Osteoblast (primary cell): ENCODE data around the gene AGTPBP1. TPM values are rescaled to one million over a fixed set of nuclear protein-coding genes. Genes with fewer than 3 reads are reported as not detected.
"Not testable (repeated sequence)": the region's sequence is repeated elsewhere in the genome, so short reads cannot be mapped to it uniquely, and the experiment has no call there.

Source experiments
- DNase-seq: peaks from one replicate; pipeline ENCODE4 v3.0.0; 2011; ENCODE audit warnings: low spot score, mixed read lengths; ENCODE audit not compliant: insufficient read length; ENCODE audit errors: missing footprints
- H2AFZ ChIP-seq: 2 replicates; pipeline ENCODE4 v1.6.0; 2011; ENCODE audit warnings: mild to moderate bottlenecking, low read length
- H3K27ac ChIP-seq: 2 replicates; pipeline ENCODE4 v1.5.1; 2011; ENCODE audit warnings: mild to moderate bottlenecking, low read depth, low read length, moderate library complexity
- H3K27me3 ChIP-seq: 2 replicates; pipeline ENCODE4 v1.6.0; 2012; ENCODE audit warnings: mild to moderate bottlenecking, control low read depth, inconsistent platforms, low read length, moderate library complexity; ENCODE audit not compliant: insufficient read depth
- H3K36me3 ChIP-seq: 2 replicates; pipeline ENCODE4 v1.5.1; 2011; ENCODE audit warnings: mild to moderate bottlenecking, low read length, control low read depth, moderate library complexity; ENCODE audit not compliant: insufficient read depth
- H3K4me1 ChIP-seq: 2 replicates; pipeline ENCODE4 v1.5.1; 2011; ENCODE audit warnings: mild to moderate bottlenecking, low read length, control low read depth, moderate library complexity; ENCODE audit not compliant: insufficient read depth
- H3K4me2 ChIP-seq: 2 replicates; pipeline ENCODE4 v1.6.0; 2011; ENCODE audit warnings: mild to moderate bottlenecking, low read length; ENCODE audit not compliant: insufficient read depth
- H3K4me3 ChIP-seq: fragments of 200-600 bp; sonication (generic); 3 replicates; pipeline ENCODE4 v1.5.1; 2012; ENCODE audit warnings: mild to moderate bottlenecking, low read length, inconsistent platforms; ENCODE audit not compliant: insufficient read depth
- H3K79me2 ChIP-seq: 2 replicates; pipeline ENCODE4 v1.6.0; 2012; ENCODE audit warnings: mild to moderate bottlenecking, low read length, control low read depth, inconsistent platforms; ENCODE audit not compliant: insufficient read depth
- H3K9me3 ChIP-seq: 2 replicates; pipeline ENCODE4 v1.5.1; 2011; ENCODE audit warnings: low read depth, low read length, control low read depth
- H4K20me1 ChIP-seq: 2 replicates; pipeline ENCODE4 v1.6.0; 2012; ENCODE audit warnings: mild to moderate bottlenecking, low read length, control low read depth; ENCODE audit not compliant: insufficient read depth
- total RNA-seq: library from RNA; depleted of rRNA; stranded (reverse); fragments of >200 nt; gene quantifications from 2 replicates; pipeline ENCODE4 v1.2.3, GENCODE V29; 2012
- TF ChIP-seq, protein P1 (sequence below): IDR thresholded peaks from 2 replicates; pipeline ENCODE4 v1.5.1; 2011; ENCODE audit warnings: mild to moderate bottlenecking, low read depth, low read length, moderate library complexity; ENCODE audit errors: extremely low read depth

The AGTPBP1 gene
- total RNA-seq, 1 donor: 17.0 TPM

DNA sequence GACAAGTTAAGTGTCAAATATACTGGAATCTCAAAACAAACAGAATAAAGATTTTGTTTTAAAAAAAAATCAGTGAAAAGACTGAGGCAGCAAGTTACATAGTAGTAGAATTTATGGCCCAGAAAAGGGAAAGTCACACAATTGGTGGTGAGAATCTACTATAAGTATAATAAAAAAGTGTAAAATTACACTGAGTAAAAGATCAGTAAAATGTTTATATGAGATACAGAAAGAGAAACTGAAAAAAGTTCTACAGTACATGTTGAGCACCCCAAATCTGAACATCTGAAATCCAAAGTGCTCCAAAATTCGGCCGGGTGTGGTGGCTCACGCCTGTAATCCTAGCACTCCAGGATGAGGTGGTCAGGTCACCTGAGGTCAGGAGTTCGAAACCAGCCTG, 15.0 kb downstream of the AGTPBP1 start:
- H3K36me3 ChIP-seq: no peaks in the 10 kb centered on the region
- H3K9me3 ChIP-seq: no peaks in the 10 kb centered on the region
- H4K20me1 ChIP-seq: no peaks in the 10 kb centered on the region

GRCh38 chr9:85723215-85723614, 18.5 kb downstream of the AGTPBP1 start:
- no peaks in the 10 kb centered on the region for H4K20me1 ChIP-seq
- H3K4me3 ChIP-seq: no peak overlapping the region
- no peaks in the 10 kb centered on the region for H3K9me3 ChIP-seq
- no peak overlapping the region for H3K4me2 ChIP-seq
- H2AFZ ChIP-seq: no peak overlapping the region
- H3K27me3 ChIP-seq: no peaks in the 10 kb centered on the region
- TF ChIP-seq, protein P1, sequence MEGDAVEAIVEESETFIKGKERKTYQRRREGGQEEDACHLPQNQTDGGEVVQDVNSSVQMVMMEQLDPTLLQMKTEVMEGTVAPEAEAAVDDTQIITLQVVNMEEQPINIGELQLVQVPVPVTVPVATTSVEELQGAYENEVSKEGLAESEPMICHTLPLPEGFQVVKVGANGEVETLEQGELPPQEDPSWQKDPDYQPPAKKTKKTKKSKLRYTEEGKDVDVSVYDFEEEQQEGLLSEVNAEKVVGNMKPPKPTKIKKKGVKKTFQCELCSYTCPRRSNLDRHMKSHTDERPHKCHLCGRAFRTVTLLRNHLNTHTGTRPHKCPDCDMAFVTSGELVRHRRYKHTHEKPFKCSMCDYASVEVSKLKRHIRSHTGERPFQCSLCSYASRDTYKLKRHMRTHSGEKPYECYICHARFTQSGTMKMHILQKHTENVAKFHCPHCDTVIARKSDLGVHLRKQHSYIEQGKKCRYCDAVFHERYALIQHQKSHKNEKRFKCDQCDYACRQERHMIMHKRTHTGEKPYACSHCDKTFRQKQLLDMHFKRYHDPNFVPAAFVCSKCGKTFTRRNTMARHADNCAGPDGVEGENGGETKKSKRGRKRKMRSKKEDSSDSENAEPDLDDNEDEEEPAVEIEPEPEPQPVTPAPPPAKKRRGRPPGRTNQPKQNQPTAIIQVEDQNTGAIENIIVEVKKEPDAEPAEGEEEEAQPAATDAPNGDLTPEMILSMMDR: no peak
- H3K36me3 ChIP-seq: no peaks in the 10 kb centered on the region
- DNase-seq: no peak
- H3K4me1 ChIP-seq: no peaks in the 10 kb centered on the region
- no peaks in the 10 kb centered on the region for H3K79me2 ChIP-seq
- no peak overlapping the region for H3K27ac ChIP-seq

More for the DNA sequence above, 15.0 kb downstream of the AGTPBP1 start:
- no peak for DNase-seq
- Histone ChIP-seq H3K4me2 (no peak overlapping the region), H3K79me2 (no peaks in the 10 kb centered on the region), H2AFZ (no peak overlapping the region), H3K27me3 (no peaks in the 10 kb centered on the region), H3K4me3 (no peak overlapping the region), H3K27ac (no peak overlapping the region), H3K4me1 (no peaks in the 10 kb centered on the region)
- TF ChIP-seq, protein P1: no peak

- H3K27ac ChIP-seq, H3K79me2 ChIP-seq, H3K9me3 ChIP-seq, H2AFZ ChIP-seq, H3K27me3 ChIP-seq, DNase-seq, H3K36me3 ChIP-seq, H3K4me1 ChIP-seq, H3K4me2 ChIP-seq, H3K4me3 ChIP-seq, H4K20me1 ChIP-seq: not testable (repeated sequence)
Observed at GRCh38 chr9:85719411-85719810, 22.3 kb downstream of the AGTPBP1 start.

DNA sequence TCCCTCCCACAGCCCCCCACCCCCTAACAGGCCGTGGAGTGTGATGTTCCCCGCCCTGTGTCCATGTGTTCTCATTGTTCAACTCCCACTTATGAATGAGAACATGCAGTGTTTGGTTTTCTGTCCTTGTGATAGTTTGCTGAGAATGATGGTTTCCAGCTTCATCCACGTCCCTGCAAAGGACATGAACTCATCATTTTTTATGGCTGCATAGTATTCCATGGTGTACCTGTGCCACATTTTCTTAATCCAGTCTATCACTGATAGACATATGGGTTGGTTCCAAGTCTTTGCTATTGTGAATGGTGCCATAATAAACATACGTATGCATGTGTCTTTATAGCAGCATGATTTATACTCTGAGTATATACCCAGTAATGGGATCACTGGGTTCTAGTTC, 23.9 kb downstream of the AGTPBP1 start:
- not testable (repeated sequence) for H4K20me1 ChIP-seq, H3K36me3 ChIP-seq, H3K4me2 ChIP-seq, H3K79me2 ChIP-seq, DNase-seq, H3K4me1 ChIP-seq, H3K27ac ChIP-seq, H3K4me3 ChIP-seq, H3K9me3 ChIP-seq, H3K27me3 ChIP-seq, H2AFZ ChIP-seq

GRCh38 chr9:85717220-85717619, 24.5 kb downstream of the AGTPBP1 start:
- Histone ChIP-seq H3K36me3 (no peaks in the 10 kb centered on the region), H3K4me1 (peaks cover 4% of the 10 kb centered on the region)

More at GRCh38 chr9:85717220-85717619, 24.5 kb downstream of the AGTPBP1 start:
- TF ChIP-seq, protein P1: no peak
- Histone ChIP-seq H2AFZ (no peak overlapping the region), H3K27ac (no peak overlapping the region), H3K4me3 (no peak overlapping the region), H3K79me2 (no peaks in the 10 kb centered on the region), H4K20me1 (no peaks in the 10 kb centered on the region), H3K27me3 (no peaks in the 10 kb centered on the region), H3K4me2 (no peak overlapping the region), H3K9me3 (no peaks in the 10 kb centered on the region)
- no peak for DNase-seq
